ENCODE data around the gene RPL10A. TPM values are rescaled to one million over a fixed set of nuclear protein-coding genes. Genes with fewer than 3 reads are reported as not detected.

Gene RPL10A
- total and polyA plus RNA-seq, 2 of the 13 experiments (the other 11 are each of a cell fraction or from before 2014, with no cell fraction given) = 1,854 to 2,726 TPM

- TF ChIP-seq ZNF609 (CRISPR knock-in tag; IDR thresholded peaks at IDR 0.05; ENCODE audit: borderline replicate concordance) = peak; percentile 92
- no peak for TF ChIP-seq HCFC1 (IDR thresholded peaks at IDR 0.05; ENCODE audit: low read depth, low read length)
- TF ChIP-seq, protein P1, sequence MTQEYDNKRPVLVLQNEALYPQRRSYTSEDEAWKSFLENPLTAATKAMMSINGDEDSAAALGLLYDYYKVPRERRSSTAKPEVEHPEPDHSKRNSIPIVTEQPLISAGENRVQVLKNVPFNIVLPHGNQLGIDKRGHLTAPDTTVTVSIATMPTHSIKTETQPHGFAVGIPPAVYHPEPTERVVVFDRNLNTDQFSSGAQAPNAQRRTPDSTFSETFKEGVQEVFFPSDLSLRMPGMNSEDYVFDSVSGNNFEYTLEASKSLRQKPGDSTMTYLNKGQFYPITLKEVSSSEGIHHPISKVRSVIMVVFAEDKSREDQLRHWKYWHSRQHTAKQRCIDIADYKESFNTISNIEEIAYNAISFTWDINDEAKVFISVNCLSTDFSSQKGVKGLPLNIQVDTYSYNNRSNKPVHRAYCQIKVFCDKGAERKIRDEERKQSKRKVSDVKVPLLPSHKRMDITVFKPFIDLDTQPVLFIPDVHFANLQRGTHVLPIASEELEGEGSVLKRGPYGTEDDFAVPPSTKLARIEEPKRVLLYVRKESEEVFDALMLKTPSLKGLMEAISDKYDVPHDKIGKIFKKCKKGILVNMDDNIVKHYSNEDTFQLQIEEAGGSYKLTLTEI (CRISPR knock-in tag; conservative IDR thresholded peaks at IDR 0.05) = no peak
- TF ChIP-seq RFX3 (CRISPR knock-in tag; IDR thresholded peaks at IDR 0.05) = no peak
- TF ChIP-seq KAT7 (CRISPR knock-in tag; IDR thresholded peaks at IDR 0.05; ENCODE audit: borderline replicate concordance) = no peak
- TF ChIP-seq, protein P2, sequence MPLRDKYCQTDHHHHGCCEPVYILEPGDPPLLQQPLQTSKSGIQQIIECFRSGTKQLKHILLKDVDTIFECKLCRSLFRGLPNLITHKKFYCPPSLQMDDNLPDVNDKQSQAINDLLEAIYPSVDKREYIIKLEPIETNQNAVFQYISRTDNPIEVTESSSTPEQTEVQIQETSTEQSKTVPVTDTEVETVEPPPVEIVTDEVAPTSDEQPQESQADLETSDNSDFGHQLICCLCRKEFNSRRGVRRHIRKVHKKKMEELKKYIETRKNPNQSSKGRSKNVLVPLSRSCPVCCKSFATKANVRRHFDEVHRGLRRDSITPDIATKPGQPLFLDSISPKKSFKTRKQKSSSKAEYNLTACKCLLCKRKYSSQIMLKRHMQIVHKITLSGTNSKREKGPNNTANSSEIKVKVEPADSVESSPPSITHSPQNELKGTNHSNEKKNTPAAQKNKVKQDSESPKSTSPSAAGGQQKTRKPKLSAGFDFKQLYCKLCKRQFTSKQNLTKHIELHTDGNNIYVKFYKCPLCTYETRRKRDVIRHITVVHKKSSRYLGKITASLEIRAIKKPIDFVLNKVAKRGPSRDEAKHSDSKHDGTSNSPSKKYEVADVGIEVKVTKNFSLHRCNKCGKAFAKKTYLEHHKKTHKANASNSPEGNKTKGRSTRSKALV (CRISPR knock-in tag; IDR thresholded peaks at IDR 0.05) = no peak
- no peak for TF ChIP-seq HNRNPLL (IDR thresholded peaks at IDR 0.05; ENCODE audit: low read depth, low read length, poor library complexity, severe bottlenecking)
- no peak for TF ChIP-seq EEA1 (CRISPR knock-in tag; IDR thresholded peaks at IDR 0.05; ENCODE audit: borderline replicate concordance)
- TF ChIP-seq MXI1 (IDR thresholded peaks at IDR 0.05; ENCODE audit: borderline replicate concordance, low read depth, low read length) = no peak; the same call in 2 of the 3 replicates
- TF ChIP-seq SMARCE1 (IDR thresholded peaks at IDR 0.05; ENCODE audit: borderline replicate concordance) = no peak
- TF ChIP-seq ZNF781 (CRISPR knock-in tag; IDR thresholded peaks at IDR 0.05; ENCODE audit: borderline replicate concordance, not compliant biosample characterization) = no peak
- no peak for TF ChIP-seq CBX1 (IDR thresholded peaks at IDR 0.05; ENCODE audit: low read depth)
- TF ChIP-seq U2AF2 (IDR thresholded peaks at IDR 0.05; ENCODE audit: low read depth, low read length) = no peak
- no peak for TF ChIP-seq ZNF709 (CRISPR knock-in tag; IDR thresholded peaks at IDR 0.05)
- TF ChIP-seq ZNF317 (CRISPR knock-in tag; IDR thresholded peaks at IDR 0.05) = no peak
- TF ChIP-seq FOXK1 (CRISPR knock-in tag; IDR thresholded peaks at IDR 0.05; ENCODE audit: borderline replicate concordance, low read depth) = peak; percentile 72; the same call in 1 of the 2 replicates
- TF ChIP-seq ZFX (CRISPR knock-in tag; IDR thresholded peaks at IDR 0.05; ENCODE audit: low read depth) = peak; percentile 47; the same call in 1 of the 2 replicates
- no peak for TF ChIP-seq ZNF382 (CRISPR knock-in tag; IDR thresholded peaks at IDR 0.05; ENCODE audit: borderline replicate concordance)
- no peak for TF ChIP-seq PAF1 (CRISPR knock-in tag; IDR thresholded peaks at IDR 0.05)
- peak; percentile 54; the same call in 1 of the 2 replicates for TF ChIP-seq IRF9 (CRISPR knock-in tag; IDR thresholded peaks at IDR 0.05; ENCODE audit: borderline replicate concordance)
Measured at GRCh38 chr6:35428421-35429149, 39.6 kb upstream of the RPL10A start (continued).
